Measurements from ENCODE around the gene GPC1.

- no peak for TF ChIP-seq POLR2AphosphoS5 (IDR thresholded peaks at IDR 0.05)
- TF ChIP-seq, protein P1, sequence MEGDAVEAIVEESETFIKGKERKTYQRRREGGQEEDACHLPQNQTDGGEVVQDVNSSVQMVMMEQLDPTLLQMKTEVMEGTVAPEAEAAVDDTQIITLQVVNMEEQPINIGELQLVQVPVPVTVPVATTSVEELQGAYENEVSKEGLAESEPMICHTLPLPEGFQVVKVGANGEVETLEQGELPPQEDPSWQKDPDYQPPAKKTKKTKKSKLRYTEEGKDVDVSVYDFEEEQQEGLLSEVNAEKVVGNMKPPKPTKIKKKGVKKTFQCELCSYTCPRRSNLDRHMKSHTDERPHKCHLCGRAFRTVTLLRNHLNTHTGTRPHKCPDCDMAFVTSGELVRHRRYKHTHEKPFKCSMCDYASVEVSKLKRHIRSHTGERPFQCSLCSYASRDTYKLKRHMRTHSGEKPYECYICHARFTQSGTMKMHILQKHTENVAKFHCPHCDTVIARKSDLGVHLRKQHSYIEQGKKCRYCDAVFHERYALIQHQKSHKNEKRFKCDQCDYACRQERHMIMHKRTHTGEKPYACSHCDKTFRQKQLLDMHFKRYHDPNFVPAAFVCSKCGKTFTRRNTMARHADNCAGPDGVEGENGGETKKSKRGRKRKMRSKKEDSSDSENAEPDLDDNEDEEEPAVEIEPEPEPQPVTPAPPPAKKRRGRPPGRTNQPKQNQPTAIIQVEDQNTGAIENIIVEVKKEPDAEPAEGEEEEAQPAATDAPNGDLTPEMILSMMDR (IDR thresholded peaks at IDR 0.05), result no peak
These were observed 11.7 kb upstream of the GPC1 start for GRCh38 chr2:240423788-240424191.
